ENCODE results near the gene HECTD3. TPM values are rescaled to one million over a fixed set of nuclear protein-coding genes. Genes with fewer than 3 reads are reported as not detected.

Gene HECTD3
- total and polyA plus RNA-seq, 9 of the 15 experiments (the other 6 are each of a cell fraction or from before 2014, with no cell fraction given) = 6.3 to 50.8 (median 18.9) TPM

GRCh38 chr1:45010855-45011811 lies at the start of gene HECTD3 (continued):
- peak; percentile 99 for TF ChIP-seq CHD7 (IDR thresholded peaks at IDR 0.05; ENCODE audit: low read depth, low read length)
- no peak for TF ChIP-seq ZNF324 (CRISPR knock-in tag; IDR thresholded peaks at IDR 0.05)
- TF ChIP-seq ZBTB11 (CRISPR knock-in tag; IDR thresholded peaks at IDR 0.05) = 0 out of 6 replicates have a peak, but pooled peaks of 1 of the 3 experiments have one; percentile 14
- TF ChIP-seq POLR3G (IDR thresholded peaks at IDR 0.05; ENCODE audit: extremely low read depth, insufficient read length, insufficient replicate concordance) = no peak
- TF ChIP-seq HDGF (IDR thresholded peaks at IDR 0.05) = peak; percentile 98
- TF ChIP-seq HDAC3 (IDR thresholded peaks at IDR 0.05; ENCODE audit: borderline replicate concordance, partially characterized antibody) = no peak
- no peak for TF ChIP-seq ZSCAN29 (IDR thresholded peaks at IDR 0.05)
- peak in 2 of 3 experiments; percentile 78 to 80 for TF ChIP-seq YY1 (IDR thresholded peaks at IDR 0.05; ENCODE audit: borderline replicate concordance in 1 of 3, control insufficient read depth in 1 of 3, extremely low read depth in 1 of 3, insufficient read depth in 3 of 3, insufficient read length in 1 of 3, insufficient replicate concordance in 2 of 3, low read depth in 1 of 3, low read length in 2 of 3)
- peak; percentile 76 for TF ChIP-seq SIN3B (IDR thresholded peaks at IDR 0.05; ENCODE audit: low read depth)
- no peak for TF ChIP-seq ZNF263 (CRISPR knock-in tag; IDR thresholded peaks at IDR 0.05; ENCODE audit: borderline replicate concordance)
